IMR-90 (cell line): Measurements from ENCODE around the gene ATP2B1. TPM values are rescaled to one million over a fixed set of nuclear protein-coding genes. Genes with fewer than 3 reads are reported as not detected.

Experiments used
- ATAC-seq: fragments of 200-7000 bp; cut with Tn5 transposase; 2 replicates; pipeline ENCODE4 v1.9.1; 2020; ENCODE audit warnings: low read depth, mild to moderate bottlenecking, moderate library complexity
- BruUV-seq: library from RNA; stranded (reverse); fragments of 400-500 nt; replicated peaks from 2 replicates; lab custom pipeline; 2021; lab: Mats Ljungman, UMichigan
- CTCF ChIA-PET: fragments of 300-600 bp; formaldehyde crosslinking; extraction: SDS; loops from one replicate; lab custom pipeline; 2021; ENCODE audit warnings: antibody characterized with exemption; lab: Yijun Ruan, JAX
- POLR2A ChIA-PET: fragments of 300-600 bp; sonication (Branson Sonifier 250); formaldehyde crosslinking; loops from one replicate; lab custom pipeline; 2022; ENCODE audit warnings: antibody characterized with exemption; ENCODE audit not compliant: unreplicated experiment; lab: Charles Lee
- DNase-seq: peaks from one replicate; pipeline ENCODE4 v3.0.0; 2013
- H2AFZ ChIP-seq: replicated peaks from 2 replicates; pipeline ENCODE3; 2013; ENCODE audit warnings: low read length, mild to moderate bottlenecking; ENCODE audit not compliant: poor library complexity
- H2AK5ac ChIP-seq: 2 replicates; pipeline ENCODE4 v1.6.1; 2013; ENCODE audit warnings: low read depth, low read length, inconsistent platforms
- H2AK9ac ChIP-seq: replicated peaks from 2 replicates; pipeline ENCODE3; 2013; ENCODE audit warnings: mild to moderate bottlenecking, low read depth, low read length, moderate library complexity; ENCODE audit not compliant: poor library complexity
- H2BK120ac ChIP-seq: 2 replicates; pipeline ENCODE4 v1.6.1; 2013; ENCODE audit warnings: low read depth, low read length, inconsistent platforms
- H2BK15ac ChIP-seq: 3 replicates; pipeline ENCODE4 v1.6.1; 2013; ENCODE audit warnings: low read depth, low read length, inconsistent platforms
- H2BK20ac ChIP-seq: 2 replicates; pipeline ENCODE4 v1.6.1; 2013; ENCODE audit warnings: low read depth, mild to moderate bottlenecking, inconsistent platforms, low read length, moderate library complexity
- H2BK5ac ChIP-seq: 2 replicates; pipeline ENCODE4 v1.6.1; 2013; ENCODE audit warnings: mild to moderate bottlenecking, low read depth, low read length, inconsistent platforms; ENCODE audit not compliant: poor library complexity, severe bottlenecking
- H3K14ac ChIP-seq: replicated peaks from 2 replicates; pipeline ENCODE4 v1.6.1; 2013; ENCODE audit warnings: low read depth, low read length, inconsistent platforms
- H3K18ac ChIP-seq: 2 replicates; pipeline ENCODE4 v1.6.1; 2013; ENCODE audit warnings: low read depth, low read length, control low read depth
- H3K23ac ChIP-seq: 2 replicates; pipeline ENCODE4 v1.6.1; 2013; ENCODE audit warnings: low read depth, low read length, inconsistent platforms
- H3K27ac ChIP-seq: 2 replicates; pipeline ENCODE4 v1.5.1; 2013; ENCODE audit warnings: mild to moderate bottlenecking, control low read depth, low read length; ENCODE audit not compliant: insufficient read depth
- H3K27me3 ChIP-seq: 2 replicates; pipeline ENCODE4 v1.6.1; 2013; ENCODE audit warnings: low read length; ENCODE audit not compliant: control insufficient read depth, insufficient read depth
- H3K36me3 ChIP-seq: 2 replicates; pipeline ENCODE4 v1.6.1; 2013; ENCODE audit warnings: low read length, mixed read lengths; ENCODE audit not compliant: control insufficient read depth, insufficient read depth
- H3K4ac ChIP-seq: 2 replicates; pipeline ENCODE4 v1.6.1; 2013; ENCODE audit warnings: low read depth, low read length, inconsistent platforms
- H3K4me1 ChIP-seq: 2 replicates; pipeline ENCODE4 v1.6.1; 2013; ENCODE audit warnings: low read length, mixed read lengths; ENCODE audit not compliant: control insufficient read depth, insufficient read depth
- H3K4me2 ChIP-seq: 2 replicates; pipeline ENCODE4 v1.6.1; 2013; ENCODE audit warnings: low read depth, mild to moderate bottlenecking, control low read depth, low read length, moderate library complexity
- H3K4me3 ChIP-seq: 2 replicates; pipeline ENCODE4 v1.5.1; 2013; ENCODE audit warnings: low read depth, mild to moderate bottlenecking, control low read depth, low read length, moderate library complexity; ENCODE audit not compliant: insufficient read depth
- H3K56ac ChIP-seq: 2 replicates; pipeline ENCODE4 v1.6.1; 2013; ENCODE audit warnings: low read length, inconsistent platforms; ENCODE audit not compliant: insufficient read depth; ENCODE audit errors: extremely low read depth
- H3K79me1 ChIP-seq, 2 experiments: 2 replicates each; pipeline ENCODE4 v1.6.1; 2013; ENCODE audit warnings: low read length in 2 of 2, inconsistent platforms in 1 of 2, low read depth in 1 of 2
- H3K9ac ChIP-seq: 2 replicates; pipeline ENCODE4 v1.6.1; 2013; ENCODE audit warnings: low read depth, low read length, control low read depth
- H3K9me1 ChIP-seq: 2 replicates; pipeline ENCODE4 v1.6.1; 2013; ENCODE audit warnings: low read length, inconsistent platforms; ENCODE audit not compliant: insufficient read depth
- H3K9me3 ChIP-seq: 2 replicates; pipeline ENCODE4 v1.6.1; 2013; ENCODE audit warnings: low read length; ENCODE audit not compliant: control insufficient read depth, insufficient read depth
- H4K20me1 ChIP-seq: 2 replicates; pipeline ENCODE4 v1.6.1; 2013; ENCODE audit warnings: low read length, inconsistent platforms; ENCODE audit not compliant: insufficient read depth
- H4K5ac ChIP-seq: 2 replicates; pipeline ENCODE4 v1.6.1; 2013; ENCODE audit warnings: mild to moderate bottlenecking, low read depth, low read length, control low read depth
- H4K8ac ChIP-seq, 2 experiments: 2 replicates each; pipeline ENCODE4 v1.6.1; 2013; ENCODE audit warnings: low read depth in 2 of 2, low read length in 2 of 2, control low read depth in 1 of 2, inconsistent platforms in 1 of 2
- H4K91ac ChIP-seq: 2 replicates; pipeline ENCODE4 v1.6.1; 2013; ENCODE audit warnings: low read depth, low read length, inconsistent platforms; ENCODE audit not compliant: insufficient read depth
- CHD1 ChIP-seq: IDR thresholded peaks from 2 replicates; pipeline ENCODE4 v1.6.1; 2012; ENCODE audit warnings: low read depth, low read length, improper control_type of control experiment
- MAFK ChIP-seq: IDR thresholded peaks from 2 replicates; pipeline ENCODE4 v1.6.1; 2012; ENCODE audit warnings: low read depth, low read length, improper control_type of control experiment
- MXI1 ChIP-seq: IDR thresholded peaks from 2 replicates; pipeline ENCODE4 v1.6.1; 2012; ENCODE audit warnings: low read depth, mild to moderate bottlenecking, low read length, moderate library complexity, borderline replicate concordance
- NFE2L2 ChIP-seq: fragments of 150-350 bp; IDR thresholded peaks from 2 replicates; pipeline ENCODE4 v1.6.1; 2016; ENCODE audit warnings: low read depth, mild to moderate bottlenecking, low read length
- POLR2A ChIP-seq: IDR thresholded peaks from 2 replicates; pipeline ENCODE4 v1.6.1; 2012; ENCODE audit warnings: mild to moderate bottlenecking, low read depth, low read length
- RAD21 ChIP-seq: IDR thresholded peaks from 2 replicates; pipeline ENCODE4 v1.6.1; 2012; ENCODE audit warnings: low read length, improper control_type of control experiment
- WGBS, 2 experiments: methylation state at CpG; one replicate each; pipeline versions ENCODE4 v1.1.5 to v1.1.7; 2013; ENCODE audit warnings: missing lambda C conversion rate in 2 of 2; ENCODE audit not compliant: insufficient read length in 1 of 2; ENCODE audit errors: extremely low coverage in 2 of 2; 5-methylcytosine and 5-hydroxymethylcytosine counted together
- dilution Hi-C: fragments of 300-500 bp; cut with HindIII; formaldehyde crosslinking; loops from one replicate; pipeline ENCODE4 v1.14.3; 2018; ENCODE audit warnings: low sequenced_read_pairs; ENCODE audit not compliant: unreplicated experiment
- in situ Hi-C: fragments of 300-500 bp; cut with MboI; formaldehyde crosslinking; loops from 3 replicates; pipeline ENCODE4 v1.14.3; 2019; ENCODE audit warnings: low sequenced_read_pairs, inconsistent platforms, mixed read lengths
- intact Hi-C: fragments of 100-400 bp; cut with micrococcal nuclease; formaldehyde crosslinking; loops from 2 replicates; pipeline ENCODE4 v1.10.0; 2022
- polyA plus RNA-seq, 3 experiments: library from polyadenylated mRNA; depleted of rRNA; stranded (reverse); fragments of >200 nt; gene quantifications; 2 replicates each; pipeline ENCODE4 v1.2.3, GENCODE V29; 2012; ENCODE audit warnings: low replicate concordance in 1 of 3
- total RNA-seq: library from RNA; depleted of rRNA; stranded (reverse); fragments of >200 nt; gene quantifications from 2 replicates; pipeline ENCODE4 v1.2.3, GENCODE V29; 2012

The ATP2B1 gene
- total and polyA plus RNA-seq, 2 of the 4 experiments (the other 2 are of a cell fraction) = 9.9 to 32.6 TPM

DNA sequence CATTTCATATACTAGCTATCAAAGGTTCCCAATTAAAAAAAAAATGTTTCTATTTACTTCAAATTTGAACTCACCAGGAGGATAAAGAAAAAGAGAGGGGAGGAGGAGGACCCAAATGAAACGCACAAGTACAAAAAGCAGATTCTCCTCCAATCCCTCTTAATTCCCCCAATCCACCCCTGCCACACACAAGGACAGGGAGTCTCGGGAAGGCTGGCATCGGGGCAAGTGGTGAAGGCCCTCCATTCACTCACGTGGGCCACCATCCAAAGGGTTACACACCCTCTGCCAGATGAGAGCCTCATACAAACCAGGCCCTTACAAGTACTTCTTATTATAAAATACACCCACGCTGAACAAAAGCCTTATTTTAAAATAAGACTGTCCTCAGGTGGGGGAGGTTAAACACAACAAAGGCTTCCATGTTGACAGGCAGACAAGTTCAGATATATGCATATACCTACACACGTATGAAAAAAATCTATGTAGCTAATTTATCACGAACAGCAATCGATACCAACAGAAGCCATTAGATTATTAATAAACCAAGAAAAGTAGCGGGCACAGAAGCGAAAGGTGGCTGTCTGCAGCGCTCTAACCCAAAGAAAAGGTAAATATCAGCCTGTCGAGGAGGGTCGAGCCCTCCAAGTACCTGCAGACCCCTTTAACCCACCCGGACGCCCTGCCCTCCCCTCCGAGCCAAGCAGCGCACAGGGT, 1.5 kb downstream of the ATP2B1 start:
- peak overlapping the region; percentile 69 for H3K4ac ChIP-seq
- dilution Hi-C loops (no loop called here), in situ Hi-C loops (loop anchor here (10.0 kb wide), 1 partner anchor 162 kb away; no protein-coding TSS in a partner anchor), intact Hi-C loops (loop anchor here (1.0 to 10.0 kb wide), 5 partner anchors 164 to 1145 kb away; no protein-coding TSS in a partner anchor)
- peaks cover 5 to 30% of the 10 kb centered on the region in 2 experiments; a peak in 3 of 4 replicates for H3K79me1 ChIP-seq
- BruUV-seq = no TSS peak
- peak overlapping the region; percentile 78 for H2AK5ac ChIP-seq
- ATAC-seq (no peak), DNase-seq (peak; percentile 19)
- H2BK20ac ChIP-seq = no peak overlapping the region
- peak overlapping the region; percentile 87 for H2BK5ac ChIP-seq
- CTCF ChIA-PET = interaction anchor here (0.6 to 1.5 kb wide), 3 partner anchors 164 to 370 kb away, joined by 3 to 5 read pairs (median 4); no protein-coding TSS in a partner anchor
- H3K4me1 ChIP-seq = no peaks in the 10 kb centered on the region
- no peak overlapping the region for H3K18ac ChIP-seq
- 0 out of 3 replicates have a peak overlapping the region, but pooled peaks have one; percentile 46 for H2BK15ac ChIP-seq
- POLR2A ChIA-PET = no interaction called here
- TF ChIP-seq CHD1 (no peak), RAD21 (no peak), MAFK (no peak), MXI1 (no peak), NFE2L2 (no peak), POLR2A (no peak)
- peak overlapping the region; percentile 81 for H3K9ac ChIP-seq
- H3K9me3 ChIP-seq = no peaks in the 10 kb centered on the region
- H3K36me3 ChIP-seq = no peaks in the 10 kb centered on the region
- H2BK120ac ChIP-seq = peak overlapping the region; percentile 16; the same call in 1 of the 2 replicates
- H3K4me3 ChIP-seq = peak overlapping the region; percentile 86
- H3K27ac ChIP-seq = peak overlapping the region; percentile 82
- 0% methylated on average over 6 of the region's 17 CpGs; no CpG with 5 or more reads in 1 of the 2 experiments for WGBS, 2 experiments
- no peaks in the 10 kb centered on the region for H3K9me1 ChIP-seq
- H3K14ac ChIP-seq = peak overlapping the region; percentile 79
- H3K27me3 ChIP-seq = no peaks in the 10 kb centered on the region
- peak overlapping the region; percentile 70 for H2AK9ac ChIP-seq
- no peak overlapping the region for H4K5ac ChIP-seq
- H3K56ac ChIP-seq = peak overlapping the region; percentile 39
- peak overlapping the region; percentile 73 for H3K23ac ChIP-seq
- H2AFZ ChIP-seq = peak overlapping the region; percentile 100
- peaks cover 43% of the 10 kb centered on the region for H4K20me1 ChIP-seq
- H3K4me2 ChIP-seq = peak overlapping the region; percentile 82
- 0 out of 2 replicates have a peak overlapping the region, but pooled peaks have one; percentile 38 for H4K91ac ChIP-seq
- 0 out of 4 replicates have a peak overlapping the region, but pooled peaks of 1 of the 2 experiments have one; percentile 0 for H4K8ac ChIP-seq
